Keratinocyte (primary cell): ENCODE data around the gene CSTF1. TPM values are rescaled to one million over a fixed set of nuclear protein-coding genes. Genes with fewer than 3 reads are reported as not detected.

ENCODE experiments used
- DNase-seq: peaks from one replicate; pipeline ENCODE4 v3.0.0-alpha.2; 2011; ENCODE audit warnings: low read depth, missing footprints, low spot score
- FAIRE-seq: peaks from 2 replicates; lab custom pipeline; 2011; peaks lifted over from hg19 to GRCh38; lab: Jason Lieb, UNC
- H2AFZ ChIP-seq: 2 replicates; pipeline ENCODE4 v1.6.0; 2012; ENCODE audit warnings: low read length, control low read depth, inconsistent platforms; ENCODE audit not compliant: control insufficient read depth
- H3K27ac ChIP-seq: 2 replicates; pipeline ENCODE4 v1.5.1; 2011; ENCODE audit warnings: low read length; ENCODE audit not compliant: control insufficient read depth, insufficient read depth
- H3K27me3 ChIP-seq: 3 replicates; pipeline ENCODE4 v1.6.0; 2011; ENCODE audit warnings: low read length; ENCODE audit not compliant: control insufficient read depth, insufficient read depth; ENCODE audit errors: extremely low read depth
- H3K36me3 ChIP-seq, 2 experiments: 2 replicates in 1 of 2; 3 replicates in 1 of 2; pipeline ENCODE4 v1.5.1; 2011; ENCODE audit warnings: low read length in 2 of 2, mild to moderate bottlenecking in 1 of 2; ENCODE audit not compliant: control insufficient read depth in 2 of 2, insufficient read depth in 2 of 2; ENCODE audit errors: extremely low read depth in 1 of 2
- H3K4me1 ChIP-seq: 3 replicates; pipeline ENCODE4 v1.5.1; 2011; ENCODE audit warnings: low read length; ENCODE audit not compliant: control insufficient read depth, insufficient read depth; ENCODE audit errors: extremely low read depth
- H3K4me2 ChIP-seq: 3 replicates; pipeline ENCODE4 v1.6.0; 2011; ENCODE audit warnings: low read depth, low read length; ENCODE audit not compliant: control insufficient read depth, insufficient read depth; ENCODE audit errors: extremely low read depth
- H3K4me3 ChIP-seq, 3 experiments: fragments of 200-600 bp in 1 of 3; sonication (generic) in 1 of 3; 2 replicates in 2 of 3; 3 replicates in 1 of 3; pipeline ENCODE4 v1.5.1; 2011 to 2016; ENCODE audit warnings: low read length in 3 of 3, mild to moderate bottlenecking in 3 of 3, control low read depth in 2 of 3, inconsistent platforms in 1 of 3, low read depth in 1 of 3, mixed read lengths in 1 of 3, mixed run types in 1 of 3, moderate library complexity in 1 of 3; ENCODE audit not compliant: control insufficient read depth in 2 of 3, insufficient read depth in 2 of 3; ENCODE audit errors: extremely low read depth in 1 of 3
- H3K79me2 ChIP-seq: 2 replicates; pipeline ENCODE4 v1.6.0; 2012; ENCODE audit warnings: low read length; ENCODE audit not compliant: control insufficient read depth, insufficient read depth
- H3K9ac ChIP-seq: 3 replicates; pipeline ENCODE4 v1.6.0; 2011; ENCODE audit warnings: low read length; ENCODE audit not compliant: control insufficient read depth, insufficient read depth; ENCODE audit errors: extremely low read depth
- H3K9me1 ChIP-seq: 3 replicates; pipeline ENCODE4 v1.6.0; 2011; ENCODE audit warnings: low read length; ENCODE audit not compliant: control insufficient read depth, insufficient read depth; ENCODE audit errors: extremely low read depth
- H3K9me3 ChIP-seq: 2 replicates; pipeline ENCODE4 v1.5.1; 2012; ENCODE audit warnings: low read depth, low read length; ENCODE audit not compliant: control insufficient read depth
- H4K20me1 ChIP-seq: 3 replicates; pipeline ENCODE4 v1.6.0; 2011; ENCODE audit warnings: low read length; ENCODE audit not compliant: control insufficient read depth, insufficient read depth; ENCODE audit errors: extremely low read depth
- EZH2 ChIP-seq: IDR thresholded peaks from one replicate; pipeline ENCODE4 v1.6.1; 2012; ENCODE audit warnings: inconsistent platforms, mild to moderate bottlenecking, low read length, moderate library complexity
- dilution Hi-C: fragments of 300-500 bp; cut with MboI; formaldehyde crosslinking; loops from one replicate; pipeline ENCODE4 v1.7.0; 2020; ENCODE audit warnings: low sequenced_read_pairs; ENCODE audit not compliant: extremely low pct_ligation_motif_present
- polyA plus RNA-seq, 5 experiments: library from polyadenylated mRNA; depleted of rRNA in 3 of 5; stranded (reverse) in 3 of 5; stranded (forward) in 1 of 5; unstranded in 1 of 5; fragments of >200 nt; gene quantifications; 1 replicate in 1 of 5; 2 replicates in 3 of 5; 3 replicates in 1 of 5; pipeline versions ENCODE4 v1.2.1 to v1.2.3, GENCODE V29; 2011 to 2012; ENCODE audit warnings: missing spikeins in 2 of 5, low read depth in 1 of 5, low replicate concordance in 1 of 5
- TF ChIP-seq, protein P1 (sequence below), 3 experiments: IDR thresholded peaks in 1 of 3; conservative IDR thresholded peaks in 1 of 3; optimal IDR thresholded peaks in 1 of 3; 2 replicates in 2 of 3; 3 replicates in 1 of 3; pipeline versions ENCODE3 to v1.5.1; 2011; ENCODE audit warnings: low read length in 3 of 3, mild to moderate bottlenecking in 3 of 3, moderate library complexity in 2 of 3, control low read depth in 1 of 3, inconsistent platforms in 1 of 3; ENCODE audit not compliant: insufficient read depth in 2 of 3; ENCODE audit errors: extremely low read depth in 1 of 3

CSTF1 gene
- polyA plus RNA-seq, 1 donor (not counting 4 experiments of a cell fraction or from before 2014, with no cell fraction given): 40.3 TPM

DNA sequence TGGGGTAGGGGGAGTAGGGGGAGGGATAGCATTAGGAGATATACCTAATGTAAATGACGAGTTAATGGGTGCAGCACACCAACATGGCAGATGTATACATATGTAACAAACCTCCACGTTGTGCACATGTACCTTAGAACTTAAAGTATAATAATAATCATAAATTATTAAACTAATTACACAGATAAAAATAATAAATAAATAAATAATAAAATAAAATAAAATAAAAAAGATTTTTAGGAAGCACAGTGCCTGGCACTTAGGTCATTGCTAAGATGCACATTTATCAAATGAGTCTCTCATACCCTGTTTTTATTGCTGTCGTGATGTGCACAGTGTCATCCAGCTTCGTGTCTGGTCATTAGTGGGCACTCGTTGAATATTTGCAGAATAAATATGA lies 57.0 kb downstream of the CSTF1 start:
- DNase-seq (no peak), FAIRE-seq (no peak)
- H3K79me2 ChIP-seq: no peaks in the 10 kb centered on the region
- no peaks in the 10 kb centered on the region for H4K20me1 ChIP-seq
- no peak overlapping the region for H3K4me2 ChIP-seq
- H3K4me3 ChIP-seq: no peak overlapping the region
- no peak overlapping the region for H3K27ac ChIP-seq
- no peaks in the 10 kb centered on the region for H3K36me3 ChIP-seq
- H2AFZ ChIP-seq: no peak overlapping the region
- TF ChIP-seq, protein P1, sequence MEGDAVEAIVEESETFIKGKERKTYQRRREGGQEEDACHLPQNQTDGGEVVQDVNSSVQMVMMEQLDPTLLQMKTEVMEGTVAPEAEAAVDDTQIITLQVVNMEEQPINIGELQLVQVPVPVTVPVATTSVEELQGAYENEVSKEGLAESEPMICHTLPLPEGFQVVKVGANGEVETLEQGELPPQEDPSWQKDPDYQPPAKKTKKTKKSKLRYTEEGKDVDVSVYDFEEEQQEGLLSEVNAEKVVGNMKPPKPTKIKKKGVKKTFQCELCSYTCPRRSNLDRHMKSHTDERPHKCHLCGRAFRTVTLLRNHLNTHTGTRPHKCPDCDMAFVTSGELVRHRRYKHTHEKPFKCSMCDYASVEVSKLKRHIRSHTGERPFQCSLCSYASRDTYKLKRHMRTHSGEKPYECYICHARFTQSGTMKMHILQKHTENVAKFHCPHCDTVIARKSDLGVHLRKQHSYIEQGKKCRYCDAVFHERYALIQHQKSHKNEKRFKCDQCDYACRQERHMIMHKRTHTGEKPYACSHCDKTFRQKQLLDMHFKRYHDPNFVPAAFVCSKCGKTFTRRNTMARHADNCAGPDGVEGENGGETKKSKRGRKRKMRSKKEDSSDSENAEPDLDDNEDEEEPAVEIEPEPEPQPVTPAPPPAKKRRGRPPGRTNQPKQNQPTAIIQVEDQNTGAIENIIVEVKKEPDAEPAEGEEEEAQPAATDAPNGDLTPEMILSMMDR (optimal IDR thresholded peaks at IDR 0.05 in 1 of 3, IDR thresholded peaks at IDR 0.05 in 1 of 3, conservative IDR thresholded peaks at IDR 0.05 in 1 of 3; ENCODE audit: extremely low read depth in 1 of 3, insufficient read depth in 2 of 3, low read length in 3 of 3): no peak
- TF ChIP-seq EZH2: no peak
- H3K27me3 ChIP-seq: no peaks in the 10 kb centered on the region
- no peaks in the 10 kb centered on the region for H3K9me3 ChIP-seq
- H3K9me1 ChIP-seq: no peaks in the 10 kb centered on the region
- H3K4me1 ChIP-seq: no peaks in the 10 kb centered on the region
- dilution Hi-C loops: no loop called here
- no peak overlapping the region for H3K9ac ChIP-seq

DNA sequence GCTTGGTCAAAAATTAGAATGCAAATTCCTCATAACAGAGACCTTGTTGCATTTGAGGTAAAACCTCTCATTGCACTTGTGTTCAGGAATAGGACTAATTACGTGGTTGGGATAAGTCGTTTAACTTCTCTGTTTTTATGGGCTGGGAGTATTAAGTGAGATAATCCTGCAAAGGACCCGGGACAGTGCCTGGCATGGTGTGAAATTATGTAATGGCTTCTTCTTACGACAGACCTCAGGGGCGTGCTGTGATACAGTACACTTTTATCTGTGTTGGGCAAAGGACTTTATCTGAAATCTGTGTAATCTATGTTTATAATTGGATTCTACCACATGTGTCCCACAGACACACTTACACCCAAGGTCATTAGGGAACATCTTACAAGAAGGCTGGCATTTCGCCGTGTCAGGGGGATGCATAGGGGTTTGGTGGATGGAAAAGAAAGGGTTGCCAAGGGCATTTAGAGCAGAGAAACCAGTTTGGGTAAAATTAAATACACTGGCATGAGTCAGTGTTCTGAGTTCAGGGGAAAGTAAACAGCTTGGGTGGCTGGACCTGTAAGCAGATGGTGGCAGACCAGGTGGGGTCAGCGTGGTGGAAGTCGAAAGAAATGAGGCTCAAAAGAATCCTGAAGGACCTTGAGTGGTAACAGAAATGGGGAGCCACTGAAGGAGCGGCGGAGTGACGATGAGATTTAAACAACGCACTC lies 58.8 kb downstream of the CSTF1 start:
- DNase-seq (no peak), FAIRE-seq (no peak)
- Histone ChIP-seq H3K27me3 (no peaks in the 10 kb centered on the region), H3K4me2 (no peak overlapping the region), H3K9me1 (no peaks in the 10 kb centered on the region), H3K9ac (no peak overlapping the region), H3K27ac (no peak overlapping the region), H4K20me1 (no peaks in the 10 kb centered on the region), H2AFZ (no peak overlapping the region), H3K4me3 (no peak overlapping the region), H3K79me2 (no peaks in the 10 kb centered on the region), H3K4me1 (no peaks in the 10 kb centered on the region), H3K36me3 (no peaks in the 10 kb centered on the region), H3K9me3 (no peaks in the 10 kb centered on the region)
- dilution Hi-C loops: no loop called here
- no peak for TF ChIP-seq EZH2
- TF ChIP-seq, protein P1 (optimal IDR thresholded peaks at IDR 0.05 in 1 of 3, IDR thresholded peaks at IDR 0.05 in 1 of 3, conservative IDR thresholded peaks at IDR 0.05 in 1 of 3; ENCODE audit: extremely low read depth in 1 of 3, insufficient read depth in 2 of 3, low read length in 3 of 3): no peak
